GM18507 (cell line): ENCODE results near the gene SGMS1.
"Not testable (repeated sequence)": the region's sequence is repeated elsewhere in the genome, so short reads cannot be mapped to it uniquely, and the experiment has no call there.

Experiments
- DNase-seq: peaks from one replicate; pipeline ENCODE4 v3.0.0; 2011; ENCODE audit warnings: low read depth; ENCODE audit not compliant: insufficient read length; ENCODE audit errors: extremely low spot score
- FAIRE-seq: peaks from 2 replicates; lab custom pipeline; 2011; peaks lifted over from hg19 to GRCh38; lab: Jason Lieb, UNC

Gene SGMS1

DNA sequence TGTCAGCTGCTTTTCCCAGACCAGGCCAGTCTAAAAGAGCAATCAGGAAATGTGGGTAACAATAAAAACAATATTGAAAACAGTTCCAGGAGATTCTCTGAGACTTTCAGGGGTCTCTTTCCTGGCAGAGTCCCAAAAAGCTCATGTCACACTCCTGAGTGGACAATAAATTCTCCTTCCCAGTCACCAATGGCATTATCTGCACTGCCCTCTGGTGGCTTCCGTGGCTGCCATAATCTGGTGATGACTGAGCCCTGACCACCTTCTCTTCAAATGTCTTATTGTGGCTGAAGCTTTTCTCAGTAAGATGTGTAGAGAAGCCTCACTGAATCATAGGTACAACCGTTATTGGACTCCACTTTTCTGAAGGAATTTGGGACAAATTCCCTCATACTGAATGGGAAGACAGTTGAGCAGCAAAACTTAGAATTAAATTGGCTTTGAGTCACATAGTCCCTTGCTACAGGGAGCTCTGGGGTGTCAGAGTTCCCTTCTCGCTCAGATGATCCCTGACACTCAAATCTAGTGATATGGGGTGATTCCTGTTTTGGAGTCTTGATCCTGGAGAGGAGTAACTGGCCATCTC is 348.0 kb downstream of the SGMS1 start:
- FAIRE-seq: peak; percentile 79
- no peak for DNase-seq

GRCh38 chr10:50272531-50272930 is 351.2 kb downstream of the SGMS1 start:
- DNase-seq (no peak), FAIRE-seq (no peak)

DNA sequence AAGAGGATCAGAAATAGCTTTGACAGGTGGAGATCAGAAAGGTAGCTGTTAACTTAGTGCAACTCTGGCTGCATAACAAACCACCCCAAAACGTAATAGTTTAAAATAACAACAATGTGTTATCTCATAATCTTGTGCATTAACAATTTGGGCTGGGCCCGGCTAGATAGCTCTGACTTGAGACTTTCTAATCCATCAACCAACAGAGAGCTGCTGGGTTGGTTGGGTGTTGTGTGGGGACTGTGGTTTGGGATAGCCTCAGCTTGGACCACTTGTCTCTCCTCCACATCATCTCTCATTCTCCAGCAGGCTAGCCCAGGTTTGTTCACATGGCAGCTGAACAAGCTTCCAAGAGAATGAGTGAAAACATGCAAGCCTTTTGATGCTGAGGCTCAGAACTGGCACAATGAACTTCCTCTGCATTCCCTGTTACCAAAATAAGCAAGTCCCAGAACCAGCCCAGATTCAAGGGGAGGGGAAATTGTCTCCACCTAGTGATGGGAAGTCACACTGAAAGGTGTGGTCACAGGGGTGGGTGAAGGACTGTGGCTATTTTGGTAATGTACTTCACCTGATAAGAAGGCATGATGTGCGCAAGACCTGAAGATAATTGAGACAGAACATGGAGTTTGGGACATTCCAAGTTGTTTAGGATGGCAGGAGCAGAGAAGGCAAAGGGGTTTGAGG is 352.0 kb downstream of the SGMS1 start:
- DNase-seq (no peak), FAIRE-seq (no peak)

DNA sequence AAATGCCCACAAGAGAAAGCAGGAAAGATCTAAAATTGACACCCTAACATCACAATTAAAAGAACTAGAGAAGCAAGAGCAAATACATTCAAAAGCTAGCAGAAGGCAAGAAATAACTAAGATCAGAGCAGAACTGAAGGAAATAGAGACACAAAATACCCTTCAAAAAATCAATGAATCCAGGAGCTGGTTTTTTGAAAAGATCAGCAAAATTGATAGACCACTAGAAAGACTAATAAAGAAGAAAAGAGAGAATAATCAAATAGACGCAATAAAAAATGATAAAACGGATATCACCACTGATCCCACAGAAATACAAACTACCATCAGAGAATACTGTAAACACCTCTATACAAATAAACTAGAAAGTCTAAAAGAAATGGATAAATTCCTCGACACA is 355.9 kb downstream of the SGMS1 start:
- FAIRE-seq, DNase-seq: not testable (repeated sequence)

DNA sequence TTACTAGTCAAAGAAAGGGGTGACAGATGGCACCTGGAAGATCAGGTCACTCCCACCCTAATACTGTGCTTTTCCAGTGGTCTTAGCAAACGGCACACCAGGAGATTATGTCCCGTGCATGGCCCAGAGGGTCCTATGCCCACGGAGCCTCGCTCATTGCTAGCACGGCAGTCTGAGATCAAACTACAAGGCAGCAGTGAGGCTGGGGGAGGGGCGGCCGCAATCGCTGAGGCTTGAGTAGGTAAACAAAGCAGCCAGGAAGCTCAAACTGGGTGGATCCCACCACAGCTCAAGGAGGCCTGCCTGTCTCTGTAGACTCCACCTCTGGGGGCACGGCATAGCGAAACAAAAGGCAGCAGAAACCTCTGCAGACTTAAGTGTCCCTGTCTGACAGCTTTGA is 361.1 kb downstream of the SGMS1 start:
- not testable (repeated sequence) for DNase-seq, FAIRE-seq

DNA sequence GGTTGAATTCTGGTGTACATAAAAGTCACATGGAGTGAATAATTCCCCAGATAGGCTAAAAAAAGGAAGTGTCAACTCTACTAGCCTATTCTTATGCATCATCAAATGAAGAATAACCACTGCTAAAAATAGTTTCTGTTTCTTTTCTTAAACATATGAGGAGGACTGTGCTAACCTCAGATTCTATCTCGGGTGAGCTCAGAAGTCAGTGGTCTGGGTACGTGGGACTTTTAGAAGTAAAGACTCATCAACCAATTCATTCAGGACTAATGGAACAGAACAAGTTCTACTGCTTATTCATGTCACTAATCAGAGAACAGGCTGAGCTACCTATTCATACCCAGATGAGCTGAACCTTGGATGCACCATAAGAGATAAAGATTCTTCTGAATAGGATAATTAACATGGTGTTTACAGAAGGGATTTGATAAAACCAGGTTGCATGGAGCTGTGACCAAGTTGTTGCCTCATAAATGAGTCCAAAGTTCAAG is 362.9 kb downstream of the SGMS1 start:
- FAIRE-seq (peak; percentile 90), DNase-seq (peak; percentile 52)
